ENCODE measurements around the gene TNPO3.
"Not testable (repeated sequence)": the region's sequence is repeated elsewhere in the genome, so short reads cannot be mapped to it uniquely, and the experiment has no call there.

The TNPO3 gene

GRCh38 chr7:128961030-128961659, 93.8 kb downstream of the TNPO3 start:
- no peak for DNase-seq (ENCODE audit: low read depth in 2 of 2)

- DNase-seq (ENCODE audit: low read depth in 2 of 2): no peak
These were observed 95.6 kb downstream of the TNPO3 start for GRCh38 chr7:128959296-128959695.

DNA sequence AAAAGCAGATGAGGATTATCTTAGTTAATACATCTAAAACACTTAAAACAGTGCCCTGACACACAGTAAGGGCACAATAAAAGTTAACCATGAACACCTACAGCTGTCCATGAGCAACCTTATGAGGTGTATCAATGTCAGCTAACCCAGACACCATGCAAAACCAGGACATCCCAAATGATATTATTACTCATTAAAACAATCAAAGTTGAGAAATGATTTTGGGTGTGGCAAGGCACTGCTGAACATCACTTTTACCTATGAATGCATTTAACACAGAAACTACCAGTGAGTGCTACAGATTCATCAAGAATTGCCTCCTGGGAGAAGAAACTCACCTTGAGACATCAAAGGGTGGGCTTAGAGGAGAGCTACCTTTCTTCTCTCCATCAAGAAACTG, 98.9 kb downstream of the TNPO3 start:
- DNase-seq (ENCODE audit: low read depth in 2 of 2): no peak

DNA sequence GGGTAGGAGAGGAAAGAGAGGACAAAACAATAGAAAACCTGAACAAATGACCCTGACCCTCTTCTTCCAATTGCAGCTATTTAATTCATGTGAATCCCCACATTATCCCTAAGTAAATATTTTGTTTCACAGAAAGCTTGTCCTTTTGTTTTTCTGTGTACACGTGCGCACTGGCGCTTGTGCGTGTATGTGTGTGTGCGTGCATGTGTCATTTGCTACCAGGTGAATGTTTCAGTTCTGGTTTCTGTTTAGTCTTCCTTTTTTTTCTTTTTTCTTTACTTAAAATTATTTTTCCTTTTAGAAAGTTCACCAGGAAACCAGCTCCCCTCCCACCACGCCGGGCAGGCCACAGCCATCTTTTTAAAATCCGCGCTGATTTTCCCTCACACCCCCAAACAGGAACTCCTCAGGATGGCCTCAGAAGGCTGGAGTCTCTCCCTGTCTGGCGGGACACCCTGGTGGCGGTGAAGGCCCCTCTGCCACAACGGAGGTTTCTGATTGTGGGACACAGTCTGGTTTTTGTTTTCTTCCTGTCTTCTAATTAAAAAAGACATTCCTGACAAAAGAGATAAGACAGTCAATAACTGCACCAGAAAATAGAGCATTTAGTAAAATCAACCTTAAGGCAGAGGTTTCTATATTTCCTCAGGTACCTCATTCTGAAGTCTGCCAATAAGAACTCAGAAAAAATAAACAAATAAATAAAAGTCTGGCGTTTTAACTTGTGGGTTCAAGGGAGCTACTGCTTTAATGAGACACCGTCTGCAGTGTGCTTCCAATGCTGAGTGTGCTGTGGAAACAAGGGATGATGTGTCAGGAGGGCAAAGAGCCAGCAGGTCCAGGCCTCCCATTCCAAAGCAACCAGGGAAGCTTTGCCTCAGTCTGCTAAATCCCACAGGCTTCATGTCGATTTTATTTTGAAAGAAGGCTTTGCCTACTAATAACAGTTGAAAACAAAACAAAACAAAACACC, 99.8 kb downstream of the TNPO3 start:
- no peak for DNase-seq (ENCODE audit: low read depth in 2 of 2)

DNA sequence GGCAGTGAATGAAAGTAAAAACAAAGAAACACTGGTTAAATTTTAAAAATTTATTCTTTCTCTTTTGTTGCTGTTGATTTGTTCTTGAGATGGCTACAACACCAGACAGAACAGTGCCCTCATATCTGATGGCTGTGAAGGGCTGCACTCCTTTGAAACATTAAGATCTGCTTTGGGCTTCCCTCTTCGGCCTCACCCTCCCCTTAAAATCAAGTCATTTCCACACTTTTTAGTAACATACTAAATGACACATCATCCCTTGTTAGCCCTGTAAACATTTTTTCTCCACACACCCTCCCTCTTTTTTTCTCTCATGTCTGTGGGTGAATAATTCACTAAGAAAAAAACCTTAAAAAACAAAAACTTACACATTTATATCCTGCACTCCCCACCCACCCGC, 100.8 kb downstream of the TNPO3 start:
- DNase-seq (ENCODE audit: low read depth in 2 of 2): no peak

DNA sequence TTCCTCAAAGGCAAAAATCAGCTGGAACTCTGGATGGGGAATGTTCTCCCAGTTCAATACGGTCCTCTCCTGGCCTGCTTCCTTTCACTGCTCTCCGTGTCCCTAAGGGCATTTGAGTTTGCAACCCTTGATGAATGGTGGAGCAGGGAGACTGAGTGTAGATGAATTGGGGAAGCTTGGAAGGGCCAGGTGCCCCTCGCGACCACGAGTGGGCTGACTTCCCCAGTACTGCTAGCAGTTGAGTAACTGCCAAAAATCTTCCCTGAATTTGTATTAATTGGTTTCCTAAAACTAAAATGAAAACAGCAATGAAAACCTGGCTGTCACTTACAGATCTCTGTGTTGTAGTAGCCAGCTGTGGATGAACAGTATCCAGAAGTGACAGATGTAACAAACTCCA, 103.6 kb downstream of the TNPO3 start:
- DNase-seq (ENCODE audit: low read depth in 2 of 2): no peak

DNA sequence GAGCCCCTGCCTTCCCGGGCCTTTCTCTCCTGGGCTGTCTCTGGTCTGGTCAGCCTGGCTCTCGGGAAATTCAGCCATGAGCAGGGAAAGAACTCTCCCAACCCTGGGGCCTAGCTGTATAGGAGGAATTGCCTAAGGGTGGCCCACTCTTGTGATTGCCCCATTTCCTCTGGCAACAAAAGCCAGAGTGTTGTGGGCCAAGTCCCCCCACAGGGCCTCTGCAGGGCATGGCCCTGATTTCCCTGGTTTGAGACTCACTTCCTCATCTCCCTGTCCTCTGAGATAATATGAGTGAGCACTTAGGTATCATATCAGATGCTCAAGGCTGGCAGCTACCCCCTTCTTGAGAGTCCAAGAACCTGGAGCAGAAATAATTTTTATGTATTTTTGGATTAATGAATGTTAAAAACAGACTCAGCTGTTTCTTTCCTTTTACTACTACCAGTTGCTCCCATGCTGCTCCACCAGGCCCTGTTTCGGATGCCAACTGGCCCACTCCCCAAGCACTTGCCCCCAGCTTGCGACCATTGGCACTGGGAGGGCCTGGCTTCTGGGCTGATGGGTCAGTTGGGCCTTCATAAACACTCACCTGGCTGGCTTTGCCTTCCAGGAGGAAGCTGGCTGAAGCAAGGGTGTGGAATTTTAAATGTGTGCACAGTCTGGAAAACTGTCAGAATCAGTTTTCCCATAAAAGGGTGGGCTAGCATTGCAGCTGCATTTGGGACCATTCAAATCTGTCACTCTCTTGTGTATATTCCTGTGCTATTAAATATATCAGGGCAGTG, 105.7 kb downstream of the TNPO3 start:
- DNase-seq (ENCODE audit: low read depth in 2 of 2): no peak

GRCh38 chr7:128948312-128948973, 106.5 kb downstream of the TNPO3 start:
- DNase-seq (ENCODE audit: low read depth in 2 of 2): no peak

- DNase-seq (ENCODE audit: low read depth in 2 of 2): no peak
These were observed 107.1 kb downstream of the TNPO3 start for GRCh38 chr7:128947854-128948253.

GRCh38 chr7:128946936-128947830, 107.7 kb downstream of the TNPO3 start:
- no peak for DNase-seq (ENCODE audit: low read depth in 2 of 2)

DNA sequence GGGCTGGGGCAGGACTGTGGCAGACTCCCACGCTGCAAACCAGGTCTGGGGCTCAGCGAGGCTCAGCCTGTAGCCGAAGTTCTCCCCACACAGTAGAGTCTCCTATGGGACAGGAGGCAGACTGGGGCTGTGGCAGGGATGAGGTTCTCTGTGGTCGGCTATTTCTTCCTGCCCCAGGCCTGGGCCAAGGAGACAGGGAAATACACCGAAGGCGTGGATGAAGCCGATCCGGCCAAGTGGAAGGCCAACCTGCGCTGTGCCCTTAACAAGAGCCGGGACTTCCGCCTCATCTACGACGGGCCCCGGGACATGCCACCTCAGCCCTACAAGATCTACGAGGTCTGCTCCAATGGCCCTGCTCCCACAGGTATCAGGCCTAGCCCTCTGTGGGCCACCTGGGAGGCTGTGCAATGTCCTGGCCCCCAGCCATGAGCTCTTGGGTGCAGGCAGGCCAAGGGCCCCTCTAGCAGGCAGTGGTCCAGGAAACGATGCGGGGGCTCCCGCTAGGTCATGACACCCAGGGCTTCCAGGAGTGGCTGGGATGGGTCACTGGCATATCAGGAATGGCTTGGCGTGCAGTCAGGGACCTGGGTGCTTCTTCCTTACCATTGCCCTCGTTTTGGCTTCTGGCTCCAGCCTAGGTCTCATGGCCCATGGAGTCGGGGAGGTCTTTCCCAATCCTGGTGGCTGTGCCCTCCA, 109.1 kb downstream of the TNPO3 start:
- DNase-seq (ENCODE audit: low read depth in 2 of 2): no peak

DNA sequence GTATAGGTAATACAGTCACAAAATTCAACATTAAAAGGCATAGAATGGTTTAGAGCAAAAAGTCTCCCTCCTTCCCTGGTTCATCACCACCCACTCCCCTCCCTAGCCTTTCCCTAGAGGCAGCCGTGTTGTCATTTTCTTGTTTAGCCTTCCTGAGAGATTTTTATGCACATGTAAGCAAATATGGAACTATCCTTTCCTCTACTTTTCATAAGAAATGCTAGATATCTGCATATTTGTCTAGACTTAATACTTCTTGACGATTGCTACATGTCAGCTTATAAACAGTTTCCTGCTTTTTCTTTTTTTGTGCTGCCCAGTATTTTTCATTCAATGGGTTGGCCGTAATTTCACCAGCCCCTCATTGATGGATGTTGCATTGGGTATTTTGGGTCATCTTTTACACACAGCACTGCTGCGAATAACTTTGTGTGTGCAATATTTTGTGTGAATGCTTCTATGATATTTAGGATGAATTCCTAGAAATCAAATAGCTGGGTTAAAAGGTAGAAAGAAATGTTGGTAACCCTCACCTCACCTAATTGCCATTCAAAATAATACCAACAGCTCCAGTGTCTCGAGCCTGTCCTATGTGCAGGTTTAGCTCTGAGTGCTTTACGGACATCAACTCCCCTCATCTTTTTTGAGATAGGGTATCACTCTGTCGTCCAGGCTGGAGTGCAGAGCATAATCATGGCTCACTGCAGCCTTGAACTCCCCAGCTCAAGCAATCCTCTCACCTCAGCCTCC, 110.2 kb downstream of the TNPO3 start:
- no peak for DNase-seq (ENCODE audit: low read depth in 2 of 2)

DNA sequence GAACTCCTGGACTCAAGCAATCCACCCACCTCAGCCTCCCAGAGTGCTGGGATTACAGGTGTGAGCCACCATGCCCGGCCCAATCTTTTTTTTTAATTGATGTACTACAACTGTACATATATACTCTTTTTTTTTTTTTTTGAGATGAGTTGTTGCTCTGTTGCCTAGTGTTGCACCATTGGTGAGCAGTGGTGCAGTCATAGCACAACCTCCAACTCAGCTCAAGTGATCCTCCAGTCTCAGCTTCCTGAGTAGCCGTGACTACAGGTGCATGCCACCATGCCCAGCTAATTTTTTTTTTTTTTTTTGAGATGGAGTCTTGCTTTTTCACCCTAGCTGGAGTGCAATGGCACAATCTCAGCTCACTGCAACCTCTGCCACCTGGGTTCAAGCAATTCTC, 111.7 kb downstream of the TNPO3 start:
- not testable (repeated sequence) for DNase-seq (ENCODE audit: low read depth in 2 of 2)

- no peak for DNase-seq (ENCODE audit: low read depth in 2 of 2)
These were observed 112.9 kb downstream of the TNPO3 start for GRCh38 chr7:128941946-128942526.

- no peak for DNase-seq (ENCODE audit: low read depth in 2 of 2)
These were observed 113.5 kb downstream of the TNPO3 start for GRCh38 chr7:128941323-128941890.

GRCh38 chr7:128940494-128941322, 114.2 kb downstream of the TNPO3 start:
- no peak for DNase-seq (ENCODE audit: low read depth in 2 of 2)

GRCh38 chr7:128939861-128940410, 115.0 kb downstream of the TNPO3 start:
- no peak for DNase-seq (ENCODE audit: low read depth in 2 of 2)
